K562 (cell line): ENCODE results near the gene PSMA8. TPM values are rescaled to one million over a fixed set of nuclear protein-coding genes. Genes with fewer than 3 reads are reported as not detected.

Experiments used
- ARID3B ChIP-seq: fragments of 250-450 bp; sonication (Bioruptor Pico); IDR thresholded peaks from 2 replicates; pipeline ENCODE4 v1.4.0; 2020; ENCODE audit warnings: borderline replicate concordance
- BCLAF1 ChIP-seq, 2 experiments: fragments of 450-650 bp in 1 of 2; IDR thresholded peaks; 2 replicates each; pipeline ENCODE4 v1.6.1; 2011 to 2017; ENCODE audit warnings: low read depth in 2 of 2, antibody characterized with exemption in 1 of 2, borderline replicate concordance in 1 of 2, low read length in 1 of 2, mild to moderate bottlenecking in 1 of 2, mixed read lengths in 1 of 2; ENCODE audit not compliant: control insufficient read depth in 1 of 2
- FOSL1 ChIP-seq: fragments of 200-800 bp; sonication (Bioruptor generic); conservative IDR thresholded peaks from 2 replicates; pipeline ENCODE4 v1.6.1; 2016; ENCODE audit warnings: missing genetic modification characterization, missing compliant biosample characterization
- KAT7 ChIP-seq: sonication (generic); formaldehyde crosslinking; IDR thresholded peaks from 2 replicates; pipeline ENCODE4 v1.8.0; 2022; ENCODE audit warnings: missing genetic modification reagents, mild to moderate bottlenecking, borderline replicate concordance
- SIRT6 ChIP-seq: IDR thresholded peaks from one replicate; pipeline ENCODE4 v1.6.1; 2012; ENCODE audit warnings: low read depth, mild to moderate bottlenecking, control low read depth, inconsistent platforms, low read length, moderate library complexity
- polyA plus RNA-seq, 8 experiments: library from polyadenylated mRNA; depleted of rRNA in 4 of 8; stranded (reverse) in 5 of 8; unstranded in 3 of 8; fragments of >200 nt; fragmentation: Nextera tagmentation in 2 of 8; fragmentation: Illumina TruSeq in 1 of 8; extraction: Ambion mirVana in 2 of 8; extraction: Trizol in 1 of 8; gene quantifications; 2 replicates each; pipeline versions ENCODE4 v1.2.1 to v1.2.3, GENCODE V29; 2011 to 2014; ENCODE audit warnings: inconsistent platforms in 1 of 8, missing spikeins in 1 of 8
- total RNA-seq, 7 experiments: library from RNA; depleted of rRNA in 6 of 7; stranded (reverse); fragments of >200 nt in 6 of 7; fragmentation: Illumina TruSeq in 2 of 7; extraction: Trizol in 2 of 7; gene quantifications; 2 replicates each; pipeline versions ENCODE4 v1.2.1 to v1.2.3, GENCODE V29; 2011 to 2021; ENCODE audit warnings: low replicate concordance in 1 of 7
- TF ChIP-seq, protein P1 (sequence below): fragments of 250-450 bp; sonication (Bioruptor Pico); IDR thresholded peaks from 2 replicates; pipeline ENCODE4 v1.4.0; 2020; ENCODE audit warnings: mild to moderate bottlenecking, moderate library complexity

Gene PSMA8
- total and polyA plus RNA-seq, 9 of the 15 experiments (the other 6 are each of a cell fraction or from before 2014, with no cell fraction given): not detected

- TF ChIP-seq SIRT6: no peak
- no peak for TF ChIP-seq KAT7 (CRISPR knock-in tag)
- no peak for TF ChIP-seq FOSL1 (tag)
- no peak for TF ChIP-seq ARID3B (CRISPR knock-in tag)
- TF ChIP-seq, protein P1, sequence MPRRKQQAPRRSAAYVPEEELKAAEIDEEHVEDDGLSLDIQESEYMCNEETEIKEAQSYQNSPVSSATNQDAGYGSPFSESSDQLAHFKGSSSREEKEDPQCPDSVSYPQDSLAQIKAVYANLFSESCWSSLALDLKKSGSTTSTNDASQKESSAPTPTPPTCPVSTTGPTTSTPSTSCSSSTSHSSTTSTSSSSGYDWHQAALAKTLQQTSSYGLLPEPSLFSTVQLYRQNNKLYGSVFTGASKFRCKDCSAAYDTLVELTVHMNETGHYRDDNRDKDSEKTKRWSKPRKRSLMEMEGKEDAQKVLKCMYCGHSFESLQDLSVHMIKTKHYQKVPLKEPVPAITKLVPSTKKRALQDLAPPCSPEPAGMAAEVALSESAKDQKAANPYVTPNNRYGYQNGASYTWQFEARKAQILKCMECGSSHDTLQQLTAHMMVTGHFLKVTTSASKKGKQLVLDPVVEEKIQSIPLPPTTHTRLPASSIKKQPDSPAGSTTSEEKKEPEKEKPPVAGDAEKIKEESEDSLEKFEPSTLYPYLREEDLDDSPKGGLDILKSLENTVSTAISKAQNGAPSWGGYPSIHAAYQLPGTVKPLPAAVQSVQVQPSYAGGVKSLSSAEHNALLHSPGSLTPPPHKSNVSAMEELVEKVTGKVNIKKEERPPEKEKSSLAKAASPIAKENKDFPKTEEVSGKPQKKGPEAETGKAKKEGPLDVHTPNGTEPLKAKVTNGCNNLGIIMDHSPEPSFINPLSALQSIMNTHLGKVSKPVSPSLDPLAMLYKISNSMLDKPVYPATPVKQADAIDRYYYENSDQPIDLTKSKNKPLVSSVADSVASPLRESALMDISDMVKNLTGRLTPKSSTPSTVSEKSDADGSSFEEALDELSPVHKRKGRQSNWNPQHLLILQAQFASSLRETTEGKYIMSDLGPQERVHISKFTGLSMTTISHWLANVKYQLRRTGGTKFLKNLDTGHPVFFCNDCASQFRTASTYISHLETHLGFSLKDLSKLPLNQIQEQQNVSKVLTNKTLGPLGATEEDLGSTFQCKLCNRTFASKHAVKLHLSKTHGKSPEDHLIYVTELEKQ (CRISPR knock-in tag): no peak
- TF ChIP-seq BCLAF1 (IDR thresholded peaks at IDR 0.05; ENCODE audit: borderline replicate concordance in 1 of 2, control insufficient read depth in 1 of 2, low read depth in 2 of 2, low read length in 1 of 2): no peak
These were observed 1.9 kb downstream of the PSMA8 start (continued) for GRCh38 chr18:26135548-26135947.
